GM13977 (cell line): Measurements from ENCODE around the gene CST9L.

ENCODE experiments used
- DNase-seq: peaks from one replicate; pipeline ENCODE4 v3.0.0; 2012; ENCODE audit warnings: low spot score
- CTCF ChIP-seq: IDR thresholded peaks from 2 replicates; pipeline ENCODE4 v1.5.1; 2012; ENCODE audit warnings: mild to moderate bottlenecking, control low read depth; ENCODE audit not compliant: insufficient read depth; ENCODE audit errors: extremely low read depth, missing control alignments
- in situ Hi-C: fragments of 300-500 bp; cut with MboI; formaldehyde crosslinking; loops from one replicate; pipeline ENCODE4 v1.12.0; 2022; ENCODE audit warnings: low sequenced_read_pairs, low pct_unique_long_range_greater_than_20kb, mixed read lengths, inconsistent platforms; ENCODE audit not compliant: unreplicated experiment

The CST9L gene

GRCh38 chr20:23565503-23566045 is 2.7 kb downstream of the CST9L start:
- in situ Hi-C loops, result no loop called here
- no peak for TF ChIP-seq CTCF
- DNase-seq, result no peak

- TF ChIP-seq CTCF, result no peak
- DNase-seq, result no peak
- in situ Hi-C loops, result no loop called here
These were observed 3.4 kb downstream of the CST9L start for GRCh38 chr20:23564927-23565326.

GRCh38 chr20:23562721-23563342 is 5.5 kb downstream of the CST9L start:
- no peak for TF ChIP-seq CTCF
- DNase-seq, result no peak
- in situ Hi-C loops, result no loop called here

GRCh38 chr20:23554401-23554800 is 13.9 kb downstream of the CST9L start:
- in situ Hi-C loops, result no loop called here
- TF ChIP-seq CTCF, result no peak
- no peak for DNase-seq

GRCh38 chr20:23551786-23552185 is 16.5 kb downstream of the CST9L start:
- no peak for DNase-seq
- in situ Hi-C loops, result no loop called here
- no peak for TF ChIP-seq CTCF

- no peak for TF ChIP-seq CTCF
- no peak for DNase-seq
- in situ Hi-C loops, result no loop called here
These were observed 16.9 kb downstream of the CST9L start for GRCh38 chr20:23551383-23551782.
